Prostate gland (tissue), 2 donors: Measurements from ENCODE around the gene KANSL3. TPM values are rescaled to one million over a fixed set of nuclear protein-coding genes. Genes with fewer than 3 reads are reported as not detected.
"Not testable (repeated sequence)": the region's sequence is repeated elsewhere in the genome, so short reads cannot be mapped to it uniquely, and the experiment has no call there.

Source experiments
- DNase-seq: peaks from one replicate; pipeline ENCODE4 v3.0.0-alpha.2; 2019; ENCODE audit warnings: low spot score
- H3K27ac ChIP-seq, 2 donors: fragments of 200-600 bp; sonication (generic); 2 replicates each; pipeline ENCODE4 v1.5.1; 2017 to 2019
- H3K27me3 ChIP-seq: fragments of 200-600 bp; sonication (generic); replicated peaks from 2 replicates; pipeline ENCODE4 v1.5.1; 2019; ENCODE audit not compliant: insufficient read depth
- H3K36me3 ChIP-seq, 2 donors: fragments of 200-600 bp; sonication (generic); 1 replicate in 1 of 2; 2 replicates in 1 of 2; pipeline versions ENCODE4 v1.5.1 to v1.8.1; 2017 to 2019
- H3K4me1 ChIP-seq: fragments of 200-600 bp; sonication (generic); replicated peaks from 2 replicates; pipeline ENCODE4 v1.5.1; 2019
- H3K4me3 ChIP-seq, 2 donors: fragments of 200-600 bp; sonication (generic); 2 replicates each; pipeline ENCODE4 v1.5.1; 2017 to 2019
- H3K9me3 ChIP-seq: fragments of 200-600 bp; sonication (generic); 2 replicates; pipeline ENCODE4 v1.5.1; 2017
- POLR2A ChIP-seq: fragments of 450-650 bp; IDR thresholded peaks from one replicate; pipeline ENCODE4 v1.6.1; 2016; ENCODE audit warnings: antibody characterized with exemption, mild to moderate bottlenecking
- POLR2AphosphoS5 ChIP-seq: sonication (generic); formaldehyde crosslinking; IDR thresholded peaks from one replicate; pipeline ENCODE4 v1.6.1; 2017; ENCODE audit warnings: antibody characterized with exemption
- WGBS: methylation state at CpG from one replicate; pipeline ENCODE4 v1.1.5; 2018; 5-methylcytosine and 5-hydroxymethylcytosine counted together
- intact Hi-C: fragments of 100-400 bp; cut with DNase I; formaldehyde crosslinking; loops from one replicate; pipeline ENCODE4 v1.14.2; 2022
- total RNA-seq, 2 donors: library from RNA; depleted of rRNA; stranded (reverse); fragments of >200 nt; gene quantifications; one replicate each; pipeline ENCODE4 v1.1.0, GENCODE V29; 2016
- TF ChIP-seq, protein P1 (sequence below), 4 experiments: fragments of 200-600 bp in 2 of 4; fragments of 450-650 bp in 2 of 4; sonication (generic) in 2 of 4; IDR thresholded peaks; 1 replicate in 3 of 4; 2 replicates in 1 of 4; pipeline ENCODE4 v1.5.1; 2016 to 2019; ENCODE audit warnings: antibody characterized with exemption in 4 of 4, mild to moderate bottlenecking in 2 of 4, moderate library complexity in 2 of 4

KANSL3 gene
- total RNA-seq, 2 donors from 2014 or later: 41.3 to 70.0 TPM

DNA sequence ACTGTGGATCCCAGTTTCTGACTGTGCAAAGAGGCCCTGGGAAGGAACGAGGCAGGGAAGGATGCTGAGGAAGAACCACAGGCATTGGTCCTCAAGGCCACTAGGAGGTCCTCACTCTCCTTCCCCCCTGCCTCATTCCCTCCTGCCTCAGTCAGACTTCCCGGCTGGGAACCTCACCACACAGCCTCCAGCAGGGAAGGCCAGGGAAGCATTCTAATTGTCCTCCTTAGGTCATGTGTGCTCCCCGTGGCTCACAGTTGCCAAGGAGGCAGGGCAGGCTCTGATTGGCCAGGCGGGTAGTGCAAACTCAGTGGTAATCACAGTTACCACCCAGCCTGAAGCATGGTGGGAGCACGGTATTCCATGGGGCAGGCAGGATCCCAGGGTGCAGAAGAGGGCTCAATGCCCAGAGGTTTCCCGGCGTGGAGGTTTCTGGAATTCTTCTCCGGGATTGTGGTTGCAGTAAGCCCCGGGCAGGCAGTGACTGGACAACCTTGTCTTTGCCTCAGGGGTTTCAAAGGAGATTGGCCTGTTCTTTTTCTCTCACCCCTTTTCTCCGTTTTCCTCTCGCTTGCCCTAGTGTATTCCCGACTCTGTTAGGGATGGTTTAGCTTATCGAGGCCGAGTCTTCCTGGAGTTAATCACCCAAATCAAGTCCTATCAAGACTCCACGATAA is 31.6 kb upstream of the KANSL3 start:
- Histone ChIP-seq H3K4me1 (no peaks in the 10 kb centered on the region), H3K9me3 (no peaks in the 10 kb centered on the region), H3K4me3 (no peak overlapping the region), H3K27ac (no peak overlapping the region), H3K27me3 (no peaks in the 10 kb centered on the region), H3K36me3 (no peaks in the 10 kb centered on the region)
- intact Hi-C loops: loop anchor here (5.0 kb wide), 1 partner anchor 68 kb away; no protein-coding TSS in a partner anchor
- WGBS: 87% methylated on average over 15 of the region's 15 CpGs
- DNase-seq: no peak
- TF ChIP-seq POLR2A (no peak), POLR2AphosphoS5 (no peak)
- TF ChIP-seq, protein P1, sequence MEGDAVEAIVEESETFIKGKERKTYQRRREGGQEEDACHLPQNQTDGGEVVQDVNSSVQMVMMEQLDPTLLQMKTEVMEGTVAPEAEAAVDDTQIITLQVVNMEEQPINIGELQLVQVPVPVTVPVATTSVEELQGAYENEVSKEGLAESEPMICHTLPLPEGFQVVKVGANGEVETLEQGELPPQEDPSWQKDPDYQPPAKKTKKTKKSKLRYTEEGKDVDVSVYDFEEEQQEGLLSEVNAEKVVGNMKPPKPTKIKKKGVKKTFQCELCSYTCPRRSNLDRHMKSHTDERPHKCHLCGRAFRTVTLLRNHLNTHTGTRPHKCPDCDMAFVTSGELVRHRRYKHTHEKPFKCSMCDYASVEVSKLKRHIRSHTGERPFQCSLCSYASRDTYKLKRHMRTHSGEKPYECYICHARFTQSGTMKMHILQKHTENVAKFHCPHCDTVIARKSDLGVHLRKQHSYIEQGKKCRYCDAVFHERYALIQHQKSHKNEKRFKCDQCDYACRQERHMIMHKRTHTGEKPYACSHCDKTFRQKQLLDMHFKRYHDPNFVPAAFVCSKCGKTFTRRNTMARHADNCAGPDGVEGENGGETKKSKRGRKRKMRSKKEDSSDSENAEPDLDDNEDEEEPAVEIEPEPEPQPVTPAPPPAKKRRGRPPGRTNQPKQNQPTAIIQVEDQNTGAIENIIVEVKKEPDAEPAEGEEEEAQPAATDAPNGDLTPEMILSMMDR (IDR thresholded peaks at IDR 0.05): no peak

DNA sequence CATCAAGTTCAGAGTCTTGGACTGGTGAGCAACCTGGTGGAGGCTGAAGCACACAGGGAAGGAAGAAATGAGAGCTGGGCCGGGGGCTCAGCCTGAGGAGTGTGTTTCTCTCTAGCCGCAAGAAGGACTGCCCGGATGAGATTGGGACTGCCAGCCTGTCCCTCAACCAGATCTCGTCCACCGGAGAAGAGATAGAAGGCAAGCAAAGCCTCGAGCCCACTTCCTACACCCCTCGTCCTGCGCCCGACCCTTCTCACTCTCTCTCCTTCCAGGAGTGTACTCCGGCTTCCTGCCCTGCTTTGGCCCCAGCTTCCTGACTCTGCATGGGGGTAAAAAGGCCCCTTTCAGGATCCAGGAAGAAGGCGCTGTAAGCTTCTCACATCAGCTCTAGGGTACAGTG is 30.7 kb upstream of the KANSL3 start:
- TF ChIP-seq, protein P1 (IDR thresholded peaks at IDR 0.05): no peak
- no peak for TF ChIP-seq POLR2A
- TF ChIP-seq POLR2AphosphoS5: no peak
- DNase-seq: no peak
- no peaks in the 10 kb centered on the region for H3K36me3 ChIP-seq
- no peaks in the 10 kb centered on the region for H3K27me3 ChIP-seq
- no peak overlapping the region for H3K4me3 ChIP-seq
- no peak overlapping the region for H3K27ac ChIP-seq
- no peaks in the 10 kb centered on the region for H3K9me3 ChIP-seq
- intact Hi-C loops: loop anchor here (5.0 kb wide), 1 partner anchor 69 kb away; no protein-coding TSS in a partner anchor
- H3K4me1 ChIP-seq: no peaks in the 10 kb centered on the region
- 84% methylated on average over 11 of the region's 11 CpGs for WGBS

DNA sequence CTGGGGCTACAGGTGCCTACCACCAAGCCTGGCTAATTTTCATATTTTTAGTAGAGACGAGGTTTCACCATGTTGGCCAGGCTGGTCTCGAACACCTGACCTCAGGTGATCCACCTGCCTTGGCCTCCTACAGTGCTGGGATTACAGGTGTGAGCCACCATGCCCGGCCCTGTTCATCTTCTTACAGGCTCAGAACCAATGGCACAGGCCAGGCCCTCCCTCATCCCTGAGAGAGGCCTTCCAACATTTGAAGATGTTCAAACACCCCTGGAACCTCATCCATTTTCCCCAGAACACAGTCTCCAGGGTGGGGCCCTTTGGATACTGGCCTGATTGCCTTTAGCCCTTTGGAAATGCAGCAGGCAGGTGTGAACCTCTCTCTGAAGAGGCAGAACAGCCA is 27.6 kb upstream of the KANSL3 start:
- H3K27me3 ChIP-seq, H3K4me1 ChIP-seq, H3K36me3 ChIP-seq, H3K4me3 ChIP-seq, H3K9me3 ChIP-seq, DNase-seq: not testable (repeated sequence)
- H3K27ac ChIP-seq: peak overlapping the region; percentile 37 to 74
- intact Hi-C loops: loop anchor here (2.0 to 5.0 kb wide), 2 partner anchors 27 to 72 kb away; partner anchors contain the start of gene KANSL3
- WGBS: 88% methylated on average over 3 of the region's 3 CpGs

DNA sequence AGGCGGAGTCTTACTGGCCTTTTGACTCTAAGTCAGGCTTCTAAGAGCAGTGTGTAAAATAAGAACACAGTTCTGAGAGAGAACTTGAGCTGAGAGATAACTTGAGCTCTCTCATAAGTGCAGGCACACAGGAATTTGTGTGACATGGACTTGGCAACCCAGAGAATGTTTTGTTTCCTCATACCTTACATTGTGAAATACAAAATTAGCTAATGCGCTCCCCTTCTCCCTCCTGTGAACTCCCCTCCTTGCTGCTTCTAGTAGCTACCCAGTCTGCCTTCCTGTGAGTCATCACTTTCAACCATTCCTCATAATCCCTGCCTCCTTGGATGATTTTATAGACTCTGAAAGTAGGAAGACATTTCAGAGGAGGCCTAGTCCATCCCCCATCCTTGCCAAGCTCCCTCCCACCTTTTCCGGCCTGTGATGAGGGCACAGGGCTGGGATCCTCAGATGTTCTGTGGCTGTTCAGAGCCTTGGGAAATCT is 27.0 kb upstream of the KANSL3 start:
- TF ChIP-seq POLR2A (no peak), POLR2AphosphoS5 (peak; percentile 90)
- Histone ChIP-seq H3K4me1 (no peaks in the 10 kb centered on the region), H3K4me3 (no peak overlapping the region), H3K27me3 (no peaks in the 10 kb centered on the region), H3K9me3 (no peaks in the 10 kb centered on the region), H3K36me3 (no peaks in the 10 kb centered on the region), H3K27ac (peak overlapping the region; percentile 37 to 74)
- 45% methylated on average over 3 of the region's 3 CpGs for WGBS
- intact Hi-C loops: loop anchor here (2.0 to 5.0 kb wide), 2 partner anchors 26 to 72 kb away; partner anchors contain the start of gene KANSL3
- peak; percentile 72 for DNase-seq

DNA sequence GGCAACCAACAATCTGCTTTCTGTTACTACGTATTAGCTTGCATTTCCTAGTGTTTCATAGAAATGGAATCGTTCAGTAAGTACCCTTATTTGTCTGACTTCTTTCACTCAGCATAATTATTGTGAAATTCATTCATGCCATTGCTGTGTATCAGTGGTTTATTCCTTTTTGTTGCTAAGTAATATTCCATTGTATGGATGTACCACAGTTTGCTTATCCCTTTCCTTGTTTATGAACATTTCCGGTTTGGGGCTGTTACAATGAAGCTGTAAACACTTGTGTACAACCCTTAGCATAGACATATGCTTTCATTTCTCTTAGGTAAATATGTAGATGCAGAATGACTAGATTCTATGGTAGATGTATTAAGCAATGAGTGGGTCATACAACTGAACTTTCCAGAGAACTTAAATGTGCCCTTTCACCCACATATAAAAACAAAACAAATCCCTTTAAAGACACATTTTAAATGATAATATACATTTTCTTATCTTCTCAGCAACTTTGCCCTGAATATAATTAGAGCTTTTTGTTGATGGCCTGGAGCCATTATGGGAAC is 26.3 kb upstream of the KANSL3 start:
- WGBS: 95% methylated on average over 3 of the region's 3 CpGs
- H3K27ac ChIP-seq: peak overlapping the region in 1 of 2 donors; percentile 74
- no peak for DNase-seq

More for the DNA sequence above, 26.3 kb upstream of the KANSL3 start:
- Histone ChIP-seq H3K36me3 (no peaks in the 10 kb centered on the region), H3K4me1 (no peaks in the 10 kb centered on the region), H3K9me3 (no peaks in the 10 kb centered on the region), H3K4me3 (no peak overlapping the region), H3K27me3 (no peaks in the 10 kb centered on the region)
- TF ChIP-seq, protein P1 (IDR thresholded peaks at IDR 0.05): no peak
- TF ChIP-seq POLR2AphosphoS5 (no peak), POLR2A (no peak)
- intact Hi-C loops: loop anchor here (2.0 kb wide), 1 partner anchor 26 kb away; the partner anchor contains the start of gene KANSL3
